ENCODE data around the gene GLCCI1. TPM values are rescaled to one million over a fixed set of nuclear protein-coding genes. Genes with fewer than 3 reads are reported as not detected.

Gene GLCCI1
- 50.4 TPM for polyA plus RNA-seq (ENCODE audit: insufficient read length)
- long read RNA-seq, donor 1, full-length matches to known transcripts = 6 of 12 reads
- long read RNA-seq, donor 1, partial matches to known transcripts = 6 of 12 reads
- long read RNA-seq, donor 1, other reads (novel, unspliced or antisense) = 0 of 12 reads
- long read RNA-seq, donor 2 = 0 reads
- long read RNA-seq, donor 3 = 0 reads
- long read RNA-seq, donor 4 = 0 reads
- long read RNA-seq, donor 5, full-length matches to known transcripts = 1 of 1 reads
- long read RNA-seq, donor 5, partial matches to known transcripts = 0 of 1 reads
- long read RNA-seq, donor 5, other reads (novel, unspliced or antisense) = 0 of 1 reads
- long read RNA-seq, donor 6, full-length matches to known transcripts = 1 of 1 reads
- long read RNA-seq, donor 6, partial matches to known transcripts = 0 of 1 reads
- long read RNA-seq, donor 6, other reads (novel, unspliced or antisense) = 0 of 1 reads
- long read RNA-seq, donor 7, partial matches to known transcripts = 5 of 8 reads
- long read RNA-seq, donor 7, other reads (novel, unspliced or antisense) = 0 of 8 reads
- long read RNA-seq, donor 8 = 0 reads

- DNase-seq = peak; percentile 97
These were observed at the start of gene GLCCI1 for GRCh38 chr7:7968544-7969305. GLCCI1 (plus strand) TSS chr7:7968796; CDS start chr7:7969351, 555 bp downstream.

DNA sequence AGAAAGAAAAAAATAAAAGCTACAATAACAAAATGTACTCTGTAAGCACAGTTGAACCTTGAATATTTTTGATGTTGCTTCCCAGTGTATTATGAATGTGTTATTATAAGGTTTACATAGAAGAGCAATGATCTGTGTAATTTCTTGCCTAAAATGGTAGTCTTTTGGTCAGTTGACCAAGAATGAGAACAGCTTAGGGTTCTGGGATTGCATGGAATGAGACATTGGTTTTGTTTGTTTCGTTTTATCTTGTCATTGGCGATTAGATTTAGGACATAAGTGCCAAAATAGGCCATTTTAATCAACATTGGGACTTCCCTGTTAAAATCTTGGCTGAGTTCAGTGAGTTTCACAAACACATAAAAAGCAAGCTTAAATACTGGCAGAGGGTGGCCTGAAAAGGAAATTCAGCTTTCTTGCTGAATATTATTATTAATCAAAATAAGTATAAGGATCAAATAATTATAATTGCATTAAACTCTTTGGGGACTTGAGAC, 49.1 kb upstream of the GLCCI1 start:
- no peak for DNase-seq

GRCh38 chr7:7920056-7920455, 48.5 kb upstream of the GLCCI1 start:
- no peak for DNase-seq

DNA sequence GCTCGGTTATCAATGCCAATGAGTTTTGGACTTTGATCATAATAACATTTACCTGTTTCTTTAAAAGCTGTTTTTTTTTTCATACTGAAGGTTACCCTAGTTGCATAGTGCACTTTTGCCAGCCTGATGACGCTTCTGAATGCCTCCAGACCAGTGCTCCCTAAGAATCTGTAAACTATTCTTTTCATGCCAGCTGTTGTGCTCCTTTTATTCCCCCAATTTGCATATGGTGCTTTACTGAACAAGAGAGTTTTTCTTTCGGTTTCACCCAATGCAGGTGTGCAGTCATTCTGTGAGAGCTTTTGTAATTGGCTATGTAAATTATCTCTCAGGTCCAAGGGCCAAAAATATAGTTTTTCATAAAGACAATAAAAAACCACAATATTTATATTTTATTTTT, 48.1 kb upstream of the GLCCI1 start:
- no peak for DNase-seq

DNA sequence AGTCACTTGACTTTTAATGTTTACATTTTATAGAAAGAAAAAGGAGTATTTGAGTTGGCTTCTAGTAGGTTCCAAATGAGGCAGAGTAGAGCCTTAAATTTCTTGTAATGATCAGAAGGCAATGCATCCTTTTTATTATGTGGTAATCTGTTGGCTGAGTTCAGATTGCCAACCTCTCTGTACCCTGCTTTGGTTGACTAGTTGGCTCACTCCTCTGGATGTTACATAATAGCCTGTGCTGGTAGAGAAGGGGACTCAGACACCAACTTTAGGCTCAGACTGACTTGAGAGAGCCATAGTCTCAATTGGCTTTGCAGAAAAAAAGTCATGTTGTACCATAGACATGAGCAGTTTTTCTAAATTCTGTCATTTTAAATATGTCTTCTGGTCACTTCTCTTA, 46.8 kb upstream of the GLCCI1 start:
- no peak for DNase-seq

GRCh38 chr7:7922684-7923385, 45.8 kb upstream of the GLCCI1 start:
- no peak for DNase-seq

DNA sequence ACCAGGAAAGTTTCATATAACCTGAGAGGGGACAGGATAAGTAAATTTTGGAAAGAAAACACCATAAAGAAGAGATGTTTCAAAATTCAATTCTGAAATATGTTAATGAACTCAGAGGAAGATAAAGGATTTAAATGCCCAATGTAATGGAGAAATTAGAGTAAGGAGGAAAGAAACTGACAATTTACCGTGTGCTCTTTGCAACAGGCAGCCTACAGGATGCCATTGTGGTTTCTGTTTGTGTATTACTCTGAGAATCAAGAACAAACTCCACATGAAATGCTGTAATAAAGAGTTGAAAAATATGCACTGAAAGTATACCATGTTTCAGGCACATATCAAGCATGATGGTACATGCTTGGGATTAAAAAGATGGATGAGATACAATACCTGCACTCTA, 44.8 kb upstream of the GLCCI1 start:
- DNase-seq = no peak

DNA sequence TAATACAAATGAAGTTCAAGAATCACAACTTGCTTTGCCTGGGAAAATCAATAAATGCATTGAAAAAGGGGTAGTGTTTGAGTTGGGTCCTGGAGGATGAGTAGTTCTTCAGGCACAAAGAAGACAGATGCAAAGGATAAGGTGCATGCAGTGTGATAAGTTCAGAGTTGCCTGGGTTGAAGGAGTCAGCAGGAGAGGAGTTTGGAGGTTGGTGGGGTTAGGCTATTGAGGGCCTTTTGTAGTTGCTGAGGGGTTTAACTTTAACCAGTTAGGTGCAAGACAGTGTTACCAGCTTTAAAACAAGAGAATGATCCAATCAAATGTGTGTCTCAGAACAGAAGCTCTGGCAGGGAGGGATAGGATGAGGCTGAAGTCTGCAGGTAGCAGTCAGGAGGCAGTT, 44.3 kb upstream of the GLCCI1 start:
- DNase-seq = no peak

DNA sequence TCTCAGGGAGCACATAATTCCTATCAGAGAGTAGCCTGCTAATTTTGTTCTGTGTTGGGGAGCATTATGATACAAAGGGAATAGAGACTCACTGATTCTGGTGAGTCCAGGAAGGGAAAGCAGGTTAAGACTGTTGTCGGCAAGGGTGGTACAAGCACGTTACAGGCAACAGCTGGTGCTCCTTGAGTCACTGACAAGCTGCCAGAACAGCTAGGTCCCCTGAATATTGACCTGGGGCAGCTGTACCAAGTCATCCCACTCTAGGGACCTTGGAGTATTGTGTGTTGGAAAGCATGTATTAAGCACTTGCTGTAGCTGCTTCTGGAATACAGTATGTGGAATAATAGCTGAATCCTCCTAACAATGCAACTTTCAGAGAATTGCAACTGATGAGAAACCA, 37.0 kb upstream of the GLCCI1 start:
- no peak for DNase-seq

GRCh38 chr7:7932553-7932952, 36.0 kb upstream of the GLCCI1 start:
- no peak for DNase-seq

DNA sequence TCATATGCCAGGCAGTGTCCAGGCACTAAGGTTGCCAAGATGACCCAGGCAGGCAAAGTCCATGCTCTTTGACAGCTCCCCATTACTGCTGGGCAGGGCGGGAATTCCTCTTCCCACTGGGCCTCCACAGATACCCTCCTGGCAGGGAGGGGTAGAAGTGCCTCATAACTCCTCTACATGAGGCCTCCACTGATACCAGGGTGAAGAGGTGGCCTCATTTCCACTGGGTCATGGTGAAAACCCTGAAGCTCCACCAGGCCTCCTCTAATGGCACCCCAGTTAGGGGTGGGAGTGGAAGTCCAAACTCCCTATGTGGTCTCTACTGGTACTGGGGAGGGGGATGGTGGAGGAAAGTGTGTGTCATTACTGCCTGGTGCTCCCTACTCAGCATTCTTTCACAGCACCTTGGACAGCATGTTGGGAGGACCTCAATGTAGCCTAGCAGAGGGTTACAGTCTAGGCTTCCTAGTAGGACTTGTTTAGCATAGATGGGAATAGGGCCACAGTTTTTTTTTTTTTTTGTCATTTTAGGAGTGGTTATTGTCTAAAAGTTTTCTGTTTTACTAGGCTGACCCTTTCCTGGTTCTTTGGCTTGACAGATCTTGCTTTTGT, 34.6 kb upstream of the GLCCI1 start:
- DNase-seq = no peak

DNA sequence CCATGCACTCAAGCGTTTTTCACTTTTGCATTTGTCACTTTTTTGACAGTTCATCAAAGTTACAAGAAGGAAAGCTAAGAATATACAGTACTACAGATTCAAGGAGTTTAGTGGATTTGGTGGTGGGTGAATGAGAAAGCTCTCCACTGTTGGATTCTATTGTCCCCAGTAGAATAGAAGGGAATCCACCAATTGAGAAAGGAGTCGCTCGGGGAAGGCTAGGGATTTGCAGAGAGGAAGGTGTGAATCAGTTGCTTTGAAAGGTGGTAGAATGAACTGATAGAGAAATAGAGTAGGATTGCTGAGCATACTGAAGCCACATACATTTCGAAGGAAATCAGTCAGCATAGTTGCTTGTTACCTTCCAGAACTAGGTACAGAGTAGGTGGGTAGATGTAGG, 33.7 kb upstream of the GLCCI1 start:
- DNase-seq = no peak

- no peak for DNase-seq
These were observed 30.1 kb upstream of the GLCCI1 start for GRCh38 chr7:7938471-7938870.

DNA sequence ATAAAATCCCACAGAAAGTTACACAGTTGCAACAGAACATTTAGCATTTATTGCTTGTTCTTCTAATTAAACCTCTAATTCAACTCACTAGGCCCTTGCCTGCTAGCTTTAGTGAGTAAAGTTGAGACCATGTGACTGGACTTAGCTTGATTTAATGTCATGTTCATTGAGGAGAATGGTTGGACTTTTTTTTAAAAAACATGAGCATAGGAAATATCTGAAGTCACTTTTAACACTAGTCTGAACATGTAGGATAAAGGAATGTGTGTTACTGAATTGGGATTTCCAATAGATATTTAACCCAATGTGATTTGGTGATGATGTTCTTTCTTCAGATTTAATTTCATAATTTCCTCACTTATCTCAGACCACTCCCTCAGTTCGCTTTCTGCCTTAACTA, 24.6 kb upstream of the GLCCI1 start:
- no peak for DNase-seq

GRCh38 chr7:7944619-7945282, 23.8 kb upstream of the GLCCI1 start:
- no peak for DNase-seq

GRCh38 chr7:7946486-7946885, 22.1 kb upstream of the GLCCI1 start:
- DNase-seq = no peak

GRCh38 chr7:7948232-7948631, 20.4 kb upstream of the GLCCI1 start:
- DNase-seq = no peak

DNA sequence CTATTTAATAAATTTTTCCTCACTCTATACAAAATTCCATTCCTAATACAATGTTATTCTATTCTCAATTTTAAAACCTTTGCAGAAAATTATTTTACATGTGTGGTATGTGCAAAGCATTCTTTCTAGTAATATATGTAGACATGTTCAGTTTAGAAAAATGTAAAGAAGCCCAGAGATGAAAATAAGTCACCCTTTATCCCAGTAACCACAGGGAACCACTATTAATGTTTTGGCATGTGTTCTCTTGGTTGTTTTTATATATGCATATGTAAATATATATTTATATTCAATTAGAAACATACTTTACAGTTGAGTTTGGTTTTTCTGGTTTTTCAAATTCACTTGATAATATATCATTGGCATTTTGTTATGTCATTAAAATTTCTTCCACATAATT, 14.8 kb upstream of the GLCCI1 start:
- no peak for DNase-seq

DNA sequence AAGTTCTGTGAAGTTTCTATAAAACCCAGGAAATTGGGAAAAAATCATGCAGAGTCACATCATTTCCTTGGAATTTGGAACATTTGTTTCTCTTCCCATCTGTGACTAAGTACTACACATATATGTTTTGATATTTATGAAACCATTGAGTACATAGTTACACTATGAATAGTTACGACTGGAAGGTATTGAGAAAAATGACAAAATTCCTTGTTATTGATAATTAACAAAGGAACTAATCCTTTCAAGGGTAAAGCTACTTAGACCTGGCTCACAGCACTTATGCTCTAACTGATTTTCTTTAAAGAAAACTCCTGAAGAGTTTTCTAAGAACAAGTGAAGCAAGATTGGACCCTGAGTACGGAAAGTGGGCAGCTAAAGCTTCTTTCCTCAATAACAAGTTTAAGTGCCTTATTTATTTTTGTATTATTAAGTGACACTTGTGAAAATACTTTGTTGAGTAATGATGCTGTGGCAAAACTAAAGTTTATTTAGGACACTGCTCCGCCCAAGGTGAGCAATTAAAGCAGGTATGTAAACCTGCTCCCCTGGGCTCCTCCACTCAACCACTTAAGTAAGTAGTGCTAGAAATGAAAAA, 12.0 kb upstream of the GLCCI1 start:
- no peak for DNase-seq

DNA sequence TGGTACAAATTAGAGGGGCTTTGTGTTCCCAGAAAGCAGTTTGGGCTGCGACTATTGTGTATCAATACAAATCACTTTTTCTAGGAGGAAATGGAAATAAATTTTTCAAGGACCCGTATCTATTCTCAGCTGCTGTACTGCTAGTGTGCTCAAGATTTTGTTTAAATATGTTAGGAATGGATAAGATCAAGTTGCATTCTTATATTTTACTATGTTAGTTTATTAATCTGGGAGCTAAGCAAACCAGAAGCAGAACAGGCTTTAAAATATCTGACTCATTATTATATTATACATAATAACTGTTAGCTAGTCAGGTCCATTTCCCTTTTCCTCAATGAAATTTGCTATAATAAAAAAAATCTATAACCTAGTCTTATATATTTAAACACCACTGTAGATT, 11.1 kb upstream of the GLCCI1 start:
- no peak for DNase-seq

Data from left kidney (tissue), 8 donors.